Activated effector memory CD4-positive, alpha-beta T cell treated with anti-CD3 and anti-CD28 coated beads, Interleukin-2, amount 50 U/mL, for 16 hours (primary cell): ENCODE measurements around the gene CUL5.
"Not testable (repeated sequence)": the region's sequence is repeated elsewhere in the genome, so short reads cannot be mapped to it uniquely, and the experiment has no call there.

Experiments
- DNase-seq: peaks from one replicate; pipeline ENCODE4 v3.0.0-alpha.2; 2020

Gene CUL5

GRCh38 chr11:108025387-108026080, 16.8 kb downstream of the CUL5 start:
- no peak for DNase-seq

- no peak for DNase-seq
Measured at GRCh38 chr11:108027057-108027456, 18.4 kb downstream of the CUL5 start.

- not testable (repeated sequence) for DNase-seq
Measured at GRCh38 chr11:108028822-108029441, 20.2 kb downstream of the CUL5 start.

GRCh38 chr11:108031604-108032003, 22.9 kb downstream of the CUL5 start:
- not testable (repeated sequence) for DNase-seq

- DNase-seq: no peak
Measured at GRCh38 chr11:108032800-108033199, 24.1 kb downstream of the CUL5 start.

GRCh38 chr11:108034034-108034433, 25.3 kb downstream of the CUL5 start:
- no peak for DNase-seq

GRCh38 chr11:108034952-108035351, 26.3 kb downstream of the CUL5 start:
- DNase-seq: no peak

- DNase-seq: no peak
Measured at GRCh38 chr11:108035690-108036089, 27.0 kb downstream of the CUL5 start.

GRCh38 chr11:108037211-108037610, 28.5 kb downstream of the CUL5 start:
- DNase-seq: no peak

- DNase-seq: no peak
Measured at GRCh38 chr11:108037636-108038035, 28.9 kb downstream of the CUL5 start.

- no peak for DNase-seq
Measured at GRCh38 chr11:108048269-108048668, 39.6 kb downstream of the CUL5 start.

GRCh38 chr11:108062336-108062735, 53.6 kb downstream of the CUL5 start:
- no peak for DNase-seq

- DNase-seq: no peak
Measured at GRCh38 chr11:108063410-108063809, 54.7 kb downstream of the CUL5 start.

- no peak for DNase-seq
Measured at GRCh38 chr11:108069947-108070346, 61.2 kb downstream of the CUL5 start.

- no peak for DNase-seq
Measured at GRCh38 chr11:108084811-108085210, 76.1 kb downstream of the CUL5 start.

- no peak for DNase-seq
Measured at GRCh38 chr11:108085672-108086071, 77.0 kb downstream of the CUL5 start.

- DNase-seq: no peak
Measured at GRCh38 chr11:108092134-108092533, 83.4 kb downstream of the CUL5 start.

- DNase-seq: no peak
Measured at GRCh38 chr11:108093128-108093904, 84.6 kb downstream of the CUL5 start.

- no peak for DNase-seq
Measured at GRCh38 chr11:108097179-108097578, 88.5 kb downstream of the CUL5 start.

GRCh38 chr11:108101090-108101775, 92.5 kb downstream of the CUL5 start:
- no peak for DNase-seq

- DNase-seq: no peak
Measured at GRCh38 chr11:108111126-108111525, 102.4 kb downstream of the CUL5 start.

- DNase-seq: no peak
Measured at GRCh38 chr11:108112057-108112456, 103.4 kb downstream of the CUL5 start.

GRCh38 chr11:108115500-108116140, 106.9 kb downstream of the CUL5 start:
- DNase-seq: no peak
